Measurements from ENCODE around the gene SFT2D3.

SFT2D3 gene

DNA sequence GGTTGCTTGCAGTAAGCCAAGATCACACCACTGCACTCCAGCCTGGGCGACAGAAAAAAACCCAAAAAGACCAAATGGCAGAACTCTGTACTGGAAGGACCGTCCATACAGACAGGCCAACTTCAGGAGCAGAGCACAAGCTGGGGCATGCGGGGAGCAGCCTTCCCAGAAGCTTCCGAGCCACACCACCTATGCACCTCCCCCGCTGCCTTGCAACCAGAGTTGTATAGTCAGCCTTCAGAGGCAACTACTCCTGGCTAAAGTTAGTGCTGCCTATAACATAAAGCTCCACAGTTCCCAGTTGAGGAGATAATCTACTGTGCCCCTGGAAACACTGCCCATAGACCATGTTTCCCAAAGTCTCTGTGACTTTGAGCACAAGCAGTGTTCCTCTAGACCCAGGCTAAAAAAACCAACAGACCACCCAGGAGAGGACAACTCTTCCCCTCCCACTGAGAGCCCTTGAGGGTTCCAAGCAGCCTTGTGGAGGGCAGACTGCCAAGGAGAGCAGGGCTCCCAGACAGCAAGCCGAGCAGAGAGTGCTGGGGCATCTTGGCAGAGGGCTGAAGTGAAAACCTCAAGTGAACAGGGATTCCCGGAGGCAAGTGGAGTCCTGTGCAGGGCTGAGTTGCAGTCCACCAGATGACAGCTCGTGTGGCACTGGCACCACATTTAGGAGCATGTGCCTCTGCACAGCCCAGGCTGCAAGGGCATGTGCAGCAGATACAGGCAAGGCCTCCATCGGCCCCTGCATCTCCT, 6.8 kb downstream of the SFT2D3 start:
- no peak for DNase-seq (ENCODE audit: low read depth)

GRCh38 chr2:127709336-127709735, 8.0 kb downstream of the SFT2D3 start:
- DNase-seq (ENCODE audit: low read depth) = no peak

GRCh38 chr2:127712999-127713398, 11.7 kb downstream of the SFT2D3 start:
- DNase-seq (ENCODE audit: low read depth) = no peak

GRCh38 chr2:127713562-127713961, 12.3 kb downstream of the SFT2D3 start:
- DNase-seq (ENCODE audit: low read depth) = no peak

- no peak for DNase-seq (ENCODE audit: low read depth)
Observed at GRCh38 chr2:127715778-127716449, 14.6 kb downstream of the SFT2D3 start.

DNA sequence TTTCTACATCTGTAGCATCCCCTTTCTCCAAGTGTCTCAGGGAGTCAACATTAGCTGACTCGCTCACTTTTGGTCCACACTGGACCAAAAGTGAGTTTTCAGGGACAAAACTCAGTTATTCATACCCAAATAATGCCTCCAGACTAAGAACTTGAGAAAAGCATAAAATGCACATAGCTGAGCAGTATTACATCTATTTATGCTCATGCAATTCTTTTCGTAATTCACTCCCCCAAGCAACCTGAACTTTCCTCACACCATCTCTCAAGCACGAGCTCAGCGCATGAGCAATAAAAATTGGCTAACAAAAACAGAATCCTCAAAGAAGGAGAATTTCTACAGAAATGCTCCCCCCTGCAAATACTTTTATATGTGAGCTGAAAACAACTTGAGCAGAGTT, 17.0 kb downstream of the SFT2D3 start:
- DNase-seq (ENCODE audit: low read depth) = no peak

DNA sequence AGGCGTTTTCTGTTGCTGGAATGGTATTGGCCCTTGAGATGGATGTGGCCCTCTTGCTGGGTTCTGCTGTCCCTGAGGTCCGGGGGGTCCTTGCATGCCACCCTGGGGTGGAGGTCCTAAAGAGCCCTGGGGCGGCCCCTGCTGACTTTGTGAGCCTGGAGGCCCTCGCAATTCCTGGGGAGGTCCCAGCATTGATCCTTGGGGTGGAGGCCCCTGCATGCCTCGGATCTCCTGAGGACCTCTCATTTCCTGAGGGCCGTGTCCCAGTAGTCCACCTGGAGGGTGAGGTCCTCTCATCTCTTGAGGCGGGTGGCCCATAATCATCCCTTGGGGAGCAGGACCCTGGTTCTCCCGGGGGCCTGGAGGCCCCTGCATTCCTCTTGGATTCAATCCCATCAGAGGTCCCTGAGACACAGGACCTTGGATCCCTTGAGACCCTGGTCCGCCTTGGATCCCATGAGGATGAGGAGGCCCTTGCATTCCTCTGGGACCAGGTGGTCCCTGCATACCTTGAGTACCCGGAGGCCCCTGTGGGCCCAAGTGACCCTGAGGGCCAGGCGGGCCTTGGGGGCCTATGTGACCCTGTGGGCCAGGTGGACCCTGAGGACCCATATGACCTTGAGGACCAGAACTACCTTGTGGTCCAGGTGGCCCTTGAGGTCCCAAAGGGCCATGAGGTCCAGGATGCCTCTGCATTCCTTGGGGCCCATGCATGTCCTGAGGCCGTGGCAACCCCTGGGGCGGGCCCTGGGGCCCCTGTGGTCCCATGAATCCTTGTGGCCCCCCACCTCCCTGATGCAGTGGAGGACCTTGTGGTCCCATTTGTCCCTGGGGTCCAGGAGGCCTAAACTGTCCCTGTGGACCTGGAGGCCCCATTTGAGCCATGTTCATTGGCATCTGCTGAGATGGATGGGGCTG, 18.3 kb downstream of the SFT2D3 start:
- no peak for DNase-seq (ENCODE audit: low read depth)

GRCh38 chr2:127721311-127721977, 20.1 kb downstream of the SFT2D3 start:
- DNase-seq (ENCODE audit: low read depth) = peak; percentile 46

GRCh38 chr2:127721978-127722355, 20.7 kb downstream of the SFT2D3 start:
- DNase-seq (ENCODE audit: low read depth) = no peak

GRCh38 chr2:127722807-127723206, 21.5 kb downstream of the SFT2D3 start:
- DNase-seq (ENCODE audit: low read depth) = no peak

- DNase-seq (ENCODE audit: low read depth) = no peak
Observed at GRCh38 chr2:127726158-127726880, 25.0 kb downstream of the SFT2D3 start.

GRCh38 chr2:127733113-127733815, 32.0 kb downstream of the SFT2D3 start:
- DNase-seq (ENCODE audit: low read depth) = no peak

GRCh38 chr2:127733816-127734537, 32.7 kb downstream of the SFT2D3 start:
- DNase-seq (ENCODE audit: low read depth) = no peak

DNA sequence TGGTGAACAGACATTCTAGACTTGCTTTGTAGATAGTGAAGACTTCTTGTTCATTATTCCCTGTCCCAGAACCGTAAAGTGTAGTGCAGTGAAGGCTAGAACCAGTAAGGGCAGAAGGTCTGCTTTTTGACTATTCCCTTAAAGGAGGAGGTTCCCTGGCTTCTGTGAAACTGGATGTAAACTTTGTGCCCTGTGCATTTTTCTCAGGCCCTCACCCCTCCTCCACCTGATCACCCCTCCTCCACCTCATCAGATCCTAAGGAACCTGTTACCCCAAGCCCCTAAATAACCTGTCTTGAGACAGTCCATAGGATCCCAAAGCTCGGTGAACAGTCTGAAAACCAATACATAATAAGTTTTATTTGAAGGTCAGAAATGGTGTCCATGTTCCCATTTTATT, 33.7 kb downstream of the SFT2D3 start:
- DNase-seq (ENCODE audit: low read depth) = no peak

DNA sequence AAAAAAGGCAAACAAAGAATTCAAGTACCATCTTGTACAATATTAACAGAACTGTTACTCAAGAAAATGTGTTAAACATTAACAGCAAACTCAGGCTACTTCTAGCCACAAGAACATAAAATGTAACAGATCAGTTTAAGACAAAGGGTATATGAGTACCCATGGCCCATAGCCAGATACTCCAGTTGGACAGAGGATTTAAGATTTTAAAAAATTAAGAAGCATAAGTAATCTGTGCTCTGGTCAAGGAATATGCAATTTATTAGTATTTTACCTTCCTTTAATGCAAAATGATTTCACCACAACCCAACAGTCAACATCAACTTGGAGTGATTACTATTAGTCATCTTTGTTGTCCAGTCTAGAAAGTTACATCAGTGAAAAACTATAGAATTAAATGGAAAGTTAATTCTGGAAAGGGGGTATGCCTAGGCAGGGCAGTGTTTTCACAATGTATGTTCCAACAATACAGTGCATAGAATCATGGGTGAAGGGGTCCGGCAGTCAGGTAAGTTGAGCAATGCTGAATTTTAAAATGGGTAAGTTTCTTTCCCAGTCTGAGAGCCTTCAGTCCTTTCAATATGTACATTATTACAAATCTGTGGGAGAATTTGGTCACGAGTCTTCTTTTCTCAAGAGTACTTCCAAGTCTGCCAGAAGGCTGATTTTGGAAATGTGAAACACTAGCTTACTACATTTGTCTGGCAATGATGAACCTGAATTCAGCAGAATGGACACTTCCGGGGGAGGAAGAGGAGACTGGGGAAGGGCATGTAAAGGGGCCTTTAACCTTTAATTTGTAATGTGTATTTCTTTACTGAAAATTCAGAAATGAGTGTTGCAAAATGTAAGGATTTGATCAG, 34.5 kb downstream of the SFT2D3 start:
- no peak for DNase-seq (ENCODE audit: low read depth)

GRCh38 chr2:127737892-127738291, 36.6 kb downstream of the SFT2D3 start:
- DNase-seq (ENCODE audit: low read depth) = no peak

GRCh38 chr2:127739800-127740199, 38.5 kb downstream of the SFT2D3 start:
- DNase-seq (ENCODE audit: low read depth) = no peak

DNA sequence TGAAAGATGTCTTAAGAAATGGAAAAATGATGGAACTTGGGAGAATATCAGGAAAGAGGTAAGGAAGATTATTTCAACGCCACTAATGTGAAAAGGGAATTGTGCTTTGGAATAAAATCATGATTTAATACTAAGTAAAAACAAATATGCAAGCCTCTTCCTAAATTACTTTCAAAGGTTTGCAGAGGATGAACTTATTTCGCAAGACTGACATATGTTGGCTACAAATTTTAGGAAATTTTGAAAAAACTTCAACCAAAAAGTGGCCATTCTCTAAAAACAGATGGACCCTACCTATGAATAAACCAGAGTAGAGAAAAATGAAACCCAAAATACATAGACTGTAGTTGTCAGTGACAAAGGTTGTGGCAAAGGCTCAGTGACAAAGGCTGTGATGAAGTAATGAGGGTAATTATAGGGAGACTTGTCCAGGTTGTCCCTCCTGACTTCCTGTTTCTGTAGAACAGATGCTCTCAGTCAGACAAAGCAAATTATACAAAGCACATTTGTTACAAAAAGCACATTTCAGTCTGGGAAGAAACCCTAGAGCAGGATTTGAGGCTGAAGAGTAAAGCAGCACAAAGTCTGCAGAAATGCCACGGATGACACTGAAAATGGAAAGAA, 39.5 kb downstream of the SFT2D3 start:
- DNase-seq (ENCODE audit: low read depth) = no peak
